Activated B cell treated with CpG ODN at 0.5 μM for 24 hours (primary cell): Measurements from ENCODE around the gene MGAT5. TPM values are rescaled to one million over a fixed set of nuclear protein-coding genes. Genes with fewer than 3 reads are reported as not detected.
A peak's percentile ranks its signal among the peaks of the same experiment; 100 is the strongest.

Experiments
- ATAC-seq: fragments of 200-7000 bp; cut with Tn5 transposase; one replicate; pipeline ENCODE4 v1.10.0; 2021; ENCODE audit warnings: low read depth, mild to moderate bottlenecking, moderate library complexity
- CTCF ChIA-PET: fragments of 350-600 bp; sonication (Branson Sonifier 250); formaldehyde crosslinking; loops from one replicate; lab custom pipeline; 2021; ENCODE audit warnings: antibody characterized with exemption; lab: Charles Lee
- POLR2A ChIA-PET: fragments of 350-600 bp; sonication (Branson Sonifier 250); formaldehyde crosslinking; loops from one replicate; lab custom pipeline; 2021; ENCODE audit warnings: antibody characterized with exemption; lab: Charles Lee
- DNase-seq: peaks from one replicate; pipeline ENCODE4 v3.0.0; 2022
- H3K27ac Mint-ChIP-seq: one replicate; pipeline ENCODE4 v1.8.0; 2020; ENCODE audit warnings: mixed read lengths
- H3K27me3 Mint-ChIP-seq: one replicate; pipeline ENCODE4 v1.8.0; 2021; ENCODE audit warnings: mixed read lengths
- H3K36me3 Mint-ChIP-seq: one replicate; pipeline ENCODE4 v1.8.0; 2021; ENCODE audit warnings: low read depth, mixed read lengths
- H3K4me1 Mint-ChIP-seq: one replicate; pipeline ENCODE4 v1.8.0; 2021; ENCODE audit warnings: mixed read lengths
- H3K4me3 Mint-ChIP-seq: one replicate; pipeline ENCODE4 v1.8.0; 2020; ENCODE audit warnings: mild to moderate bottlenecking, mixed read lengths
- H3K9me3 Mint-ChIP-seq: one replicate; pipeline ENCODE4 v1.8.0; 2020; ENCODE audit warnings: mixed read lengths
- intact Hi-C: fragments of 100-400 bp; cut with micrococcal nuclease; formaldehyde crosslinking; loops from one replicate; pipeline ENCODE4 v1.15.1; 2024
- total RNA-seq: library from RNA; stranded (reverse); gene quantifications from 2 replicates; pipeline ENCODE4 v1.2.3, GENCODE V29; 2022
- TF ChIP-seq, protein P1 (sequence below): fragments of 200-600 bp; IDR thresholded peaks from one replicate; pipeline ENCODE4 v1.8.0; 2022; ENCODE audit warnings: antibody characterized with exemption, mild to moderate bottlenecking

Gene MGAT5
- total RNA-seq, 1 donor from 2014 or later, result 66.7 TPM

DNA sequence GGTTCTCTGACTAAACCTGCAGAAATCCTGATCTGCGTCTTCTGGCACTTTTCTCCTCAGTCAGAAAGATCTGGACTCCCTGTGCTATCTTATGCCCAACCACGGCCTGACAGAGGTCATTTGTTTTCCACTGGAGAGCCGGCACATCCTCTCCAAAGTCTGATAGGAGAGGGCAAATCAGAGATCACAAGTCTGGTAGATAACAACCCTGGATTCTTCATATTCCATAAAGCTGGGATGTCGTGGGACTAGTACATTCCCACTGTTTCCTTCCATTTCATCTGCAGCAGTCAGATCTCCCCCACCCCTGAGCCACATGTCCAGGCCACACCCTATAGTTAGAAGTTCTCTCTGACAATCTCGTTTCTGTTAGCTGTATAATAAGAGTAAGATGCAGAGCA lies 157.0 kb downstream of the MGAT5 start:
- intact Hi-C loops, result loop anchor here (5.0 kb wide), 3 partner anchors 204 to 389 kb away; no protein-coding TSS in a partner anchor
- Mint-ChIP-seq H3K4me3 (no peak overlapping the region), H3K4me1 (peaks cover 56% of the 10 kb centered on the region), H3K27me3 (no peaks in the 10 kb centered on the region), H3K27ac (peak overlapping the region; percentile 86), H3K9me3 (no peaks in the 10 kb centered on the region), H3K36me3 (peaks cover 59% of the 10 kb centered on the region)
- DNase-seq (no peak), ATAC-seq (no peak)
- CTCF ChIA-PET, result interaction anchor here (1.0 to 8.3 kb wide), 28 partner anchors 9 to 530 kb away, joined by 3 to 243 read pairs (median 7); no protein-coding TSS in a partner anchor
- POLR2A ChIA-PET, result interaction anchor here (0.6 to 2.4 kb wide), 6 partner anchors 136 to 508 kb away, joined by 3 to 47 read pairs (median 4); partner anchors contain the start of genes CCNT2 and MGAT5
- TF ChIP-seq, protein P1, sequence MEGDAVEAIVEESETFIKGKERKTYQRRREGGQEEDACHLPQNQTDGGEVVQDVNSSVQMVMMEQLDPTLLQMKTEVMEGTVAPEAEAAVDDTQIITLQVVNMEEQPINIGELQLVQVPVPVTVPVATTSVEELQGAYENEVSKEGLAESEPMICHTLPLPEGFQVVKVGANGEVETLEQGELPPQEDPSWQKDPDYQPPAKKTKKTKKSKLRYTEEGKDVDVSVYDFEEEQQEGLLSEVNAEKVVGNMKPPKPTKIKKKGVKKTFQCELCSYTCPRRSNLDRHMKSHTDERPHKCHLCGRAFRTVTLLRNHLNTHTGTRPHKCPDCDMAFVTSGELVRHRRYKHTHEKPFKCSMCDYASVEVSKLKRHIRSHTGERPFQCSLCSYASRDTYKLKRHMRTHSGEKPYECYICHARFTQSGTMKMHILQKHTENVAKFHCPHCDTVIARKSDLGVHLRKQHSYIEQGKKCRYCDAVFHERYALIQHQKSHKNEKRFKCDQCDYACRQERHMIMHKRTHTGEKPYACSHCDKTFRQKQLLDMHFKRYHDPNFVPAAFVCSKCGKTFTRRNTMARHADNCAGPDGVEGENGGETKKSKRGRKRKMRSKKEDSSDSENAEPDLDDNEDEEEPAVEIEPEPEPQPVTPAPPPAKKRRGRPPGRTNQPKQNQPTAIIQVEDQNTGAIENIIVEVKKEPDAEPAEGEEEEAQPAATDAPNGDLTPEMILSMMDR, result no peak

DNA sequence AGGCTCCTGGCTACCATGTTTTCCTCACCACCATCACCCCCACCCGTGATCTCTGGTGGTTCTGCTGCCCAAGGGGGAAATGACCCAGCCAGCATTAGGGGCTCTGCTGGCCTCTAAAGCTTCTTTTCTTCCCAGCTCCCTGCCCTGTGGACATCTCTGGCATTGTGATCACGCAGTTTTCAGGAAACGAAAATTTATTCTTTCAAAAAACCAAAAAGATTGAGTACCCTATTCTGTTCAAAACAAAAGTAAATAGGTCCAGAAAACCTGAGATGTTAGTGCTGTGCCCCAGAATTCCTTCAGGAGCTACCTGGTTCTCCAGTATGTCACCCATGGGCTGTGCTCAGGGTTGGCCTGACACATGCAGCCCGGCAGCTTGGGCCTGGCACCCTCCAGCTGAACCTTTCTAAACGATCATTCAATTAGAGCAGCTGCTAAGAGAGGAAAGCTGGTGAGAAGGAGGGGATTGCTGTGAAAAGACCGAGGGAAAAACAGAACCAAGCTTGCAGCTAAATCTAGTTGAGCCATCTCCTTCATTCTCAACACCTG lies 157.5 kb downstream of the MGAT5 start:
- Mint-ChIP-seq H3K4me3 (peak overlapping the region; percentile 46), H3K27me3 (no peaks in the 10 kb centered on the region), H3K4me1 (peaks cover 52% of the 10 kb centered on the region), H3K27ac (peak overlapping the region; percentile 86), H3K36me3 (peaks cover 58% of the 10 kb centered on the region), H3K9me3 (no peaks in the 10 kb centered on the region)
- intact Hi-C loops, result loop anchor here (5.0 kb wide), 3 partner anchors 204 to 389 kb away; no protein-coding TSS in a partner anchor
- ChIA-PET CTCF (interaction anchor here (0.6 to 8.3 kb wide), 59 partner anchors 7 to 530 kb away, joined by 3 to 243 read pairs (median 5); no protein-coding TSS in a partner anchor), POLR2A (interaction anchor here (0.5 to 2.4 kb wide), 16 partner anchors 10 to 526 kb away, joined by 3 to 47 read pairs (median 3); partner anchors contain the start of genes CCNT2 and MGAT5)
- DNase-seq (no peak), ATAC-seq (no peak)
- TF ChIP-seq, protein P1, result no peak

DNA sequence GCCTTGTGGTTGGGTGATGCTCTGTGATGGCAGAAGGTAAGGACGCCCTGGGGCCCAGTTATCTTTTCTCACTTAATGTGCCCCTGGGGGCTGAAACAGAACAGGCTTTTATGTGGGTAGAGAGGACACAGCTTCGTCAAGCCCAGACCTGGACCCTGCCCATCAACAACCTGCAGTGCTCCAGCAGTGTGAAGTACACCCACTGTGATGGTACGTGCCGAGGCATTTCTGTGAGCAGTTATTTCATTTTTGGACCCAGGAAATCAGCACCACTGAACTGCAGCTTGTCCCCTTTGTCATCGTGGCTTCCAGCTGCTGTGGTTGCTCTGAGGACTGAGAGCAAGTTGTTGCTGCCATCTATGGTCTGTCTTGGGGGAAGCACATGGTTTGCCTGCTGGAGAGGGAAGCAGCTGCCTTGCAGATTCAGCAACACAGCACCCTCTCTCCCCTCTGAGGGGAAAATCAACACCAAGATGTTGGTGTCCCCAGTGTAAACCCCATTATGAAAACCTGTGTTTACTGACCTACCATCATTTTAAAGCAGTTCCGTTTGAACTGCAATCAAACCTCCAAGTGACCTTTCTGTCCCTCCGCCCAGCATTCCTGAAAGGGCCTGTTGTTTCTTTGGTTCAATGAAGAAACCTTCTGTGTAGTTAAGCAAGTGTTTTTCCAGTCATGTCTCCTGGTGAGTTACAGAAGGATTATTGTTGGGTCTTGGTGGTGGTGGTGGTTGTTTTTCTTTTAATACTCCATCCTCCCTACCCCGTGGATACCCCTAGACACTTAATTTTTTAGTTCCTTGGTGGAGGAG lies 158.2 kb downstream of the MGAT5 start:
- peaks cover 55% of the 10 kb centered on the region for H3K36me3 Mint-ChIP-seq
- TF ChIP-seq, protein P1, result no peak
- H3K4me1 Mint-ChIP-seq, result peaks cover 46% of the 10 kb centered on the region
- DNase-seq (peak; percentile 55), ATAC-seq (peak; percentile 97)
- CTCF ChIA-PET, result interaction anchor here (0.6 to 8.3 kb wide), 60 partner anchors 8 to 531 kb away, joined by 3 to 243 read pairs (median 5); no protein-coding TSS in a partner anchor
- H3K4me3 Mint-ChIP-seq, result peak overlapping the region; percentile 46
- H3K9me3 Mint-ChIP-seq, result no peaks in the 10 kb centered on the region
- intact Hi-C loops, result loop anchor here (1.0 to 5.0 kb wide), 6 partner anchors 167 to 526 kb away; no protein-coding TSS in a partner anchor
- H3K27me3 Mint-ChIP-seq, result no peaks in the 10 kb centered on the region
- POLR2A ChIA-PET, result interaction anchor here (0.5 to 2.4 kb wide), 16 partner anchors 9 to 527 kb away, joined by 3 to 47 read pairs (median 3); partner anchors contain the start of genes CCNT2 and MGAT5
- H3K27ac Mint-ChIP-seq, result peak overlapping the region; percentile 86

DNA sequence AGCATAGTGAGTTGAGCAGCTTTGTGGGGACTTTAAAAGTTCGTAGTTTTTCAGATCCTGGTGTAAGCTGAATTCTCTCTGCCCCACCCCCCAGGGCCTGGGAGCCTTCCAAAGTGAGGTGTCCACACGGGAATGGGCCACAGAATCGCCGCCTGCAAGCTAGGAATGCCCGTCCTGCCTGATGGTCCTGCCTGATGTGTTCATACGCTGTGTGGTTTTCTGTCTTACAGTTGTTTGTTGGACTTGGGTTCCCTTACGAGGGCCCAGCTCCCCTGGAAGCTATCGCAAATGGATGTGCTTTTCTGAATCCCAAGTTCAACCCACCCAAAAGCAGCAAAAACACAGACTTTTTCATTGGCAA lies 158.7 kb downstream of the MGAT5 start:
- Mint-ChIP-seq H3K9me3 (no peaks in the 10 kb centered on the region), H3K4me1 (peaks cover 41% of the 10 kb centered on the region), H3K36me3 (peaks cover 54% of the 10 kb centered on the region), H3K4me3 (no peak overlapping the region), H3K27ac (peak overlapping the region; percentile 86), H3K27me3 (no peaks in the 10 kb centered on the region)
- intact Hi-C loops, result loop anchor here (1.0 to 5.0 kb wide), 6 partner anchors 167 to 526 kb away; no protein-coding TSS in a partner anchor
- CTCF ChIA-PET, result interaction anchor here (0.9 to 8.3 kb wide), 41 partner anchors 9 to 532 kb away, joined by 3 to 243 read pairs (median 6); no protein-coding TSS in a partner anchor
- POLR2A ChIA-PET, result interaction anchor here (0.5 to 2.4 kb wide), 4 partner anchors 138 to 528 kb away, joined by 3 to 47 read pairs (median 4); no protein-coding TSS in a partner anchor
- ATAC-seq (no peak), DNase-seq (no peak)
- TF ChIP-seq, protein P1, result no peak
